HL-60 (cell line): ENCODE results near the gene CPN2.

Experiments
- DNase-seq, 2 experiments: peaks; one replicate each; pipeline ENCODE4 v3.0.0-alpha.2; 2010 to 2020; ENCODE audit warnings: low read depth in 1 of 2, low spot score in 1 of 2
- H3K27ac ChIP-seq: fragments of 250-450 bp; sonication (Bioruptor Pico); replicated peaks from 2 replicates; pipeline ENCODE4 v1.5.1; 2020; ENCODE audit warnings: mild to moderate bottlenecking, moderate library complexity
- H3K27me3 ChIP-seq: fragments of 250-450 bp; sonication (Bioruptor Pico); 2 replicates; pipeline ENCODE4 v1.5.1; 2021; ENCODE audit warnings: mild to moderate bottlenecking, moderate library complexity; ENCODE audit not compliant: insufficient read depth, poor library complexity, severe bottlenecking
- H3K4me3 ChIP-seq: replicated peaks from 2 replicates; pipeline ENCODE4 v1.5.1; 2011; ENCODE audit warnings: mild to moderate bottlenecking, control low read depth, low read length; ENCODE audit not compliant: insufficient read depth
- CTCF ChIP-seq: IDR thresholded peaks from one replicate; pipeline ENCODE4 v1.5.1; 2011; ENCODE audit warnings: low read length, control low read depth, inconsistent platforms; ENCODE audit not compliant: insufficient read depth
- GABPA ChIP-seq: IDR thresholded peaks from 2 replicates; pipeline ENCODE4 v1.6.1; 2012; ENCODE audit warnings: low read depth
- POLR2AphosphoS5 ChIP-seq: IDR thresholded peaks from 2 replicates; pipeline ENCODE4 v1.6.1; 2012; ENCODE audit warnings: low read depth
- REST ChIP-seq: IDR thresholded peaks from 2 replicates; pipeline ENCODE4 v1.6.1; 2012; ENCODE audit warnings: low read depth; ENCODE audit not compliant: insufficient replicate concordance
- SPI1 ChIP-seq: IDR thresholded peaks from 2 replicates; pipeline ENCODE4 v1.6.1; 2012; ENCODE audit warnings: low read depth, mild to moderate bottlenecking, borderline replicate concordance

CPN2 gene

GRCh38 chr3:194387926-194388418 is 36.8 kb upstream of the CPN2 start:
- peaks cover 3% of the 10 kb centered on the region for H3K27me3 ChIP-seq
- H3K27ac ChIP-seq = no peak overlapping the region
- TF ChIP-seq GABPA (no peak), CTCF (no peak), REST (no peak), SPI1 (no peak), POLR2AphosphoS5 (no peak)
- DNase-seq = no peak
- no peak overlapping the region for H3K4me3 ChIP-seq

GRCh38 chr3:194387276-194387675 is 36.1 kb upstream of the CPN2 start:
- H3K4me3 ChIP-seq = no peak overlapping the region
- TF ChIP-seq SPI1 (no peak), REST (no peak), POLR2AphosphoS5 (no peak), GABPA (no peak), CTCF (no peak)
- H3K27me3 ChIP-seq = peaks cover 3% of the 10 kb centered on the region
- no peak for DNase-seq
- H3K27ac ChIP-seq = no peak overlapping the region

GRCh38 chr3:194386648-194387047 is 35.5 kb upstream of the CPN2 start:
- Histone ChIP-seq H3K27ac (no peak overlapping the region), H3K4me3 (no peak overlapping the region), H3K27me3 (peaks cover 3% of the 10 kb centered on the region)
- TF ChIP-seq GABPA (no peak), SPI1 (no peak), REST (no peak), CTCF (no peak), POLR2AphosphoS5 (no peak)
- no peak for DNase-seq
